Caki2 (cell line): ENCODE results near the gene AADACL3. TPM values are rescaled to one million over a fixed set of nuclear protein-coding genes. Genes with fewer than 3 reads are reported as not detected.

ENCODE experiments used
- DNase-seq: peaks from one replicate; pipeline ENCODE4 v3.0.0-alpha.2; 2015; ENCODE audit warnings: low read depth
- in situ Hi-C: cut with HindIII; loops from 2 replicates; pipeline ENCODE4 v1.10.0; 2016; ENCODE audit warnings: low sequenced_read_pairs, low pct_unique_long_range_greater_than_20kb, mixed read lengths
- total RNA-seq: library from RNA; depleted of rRNA; stranded (reverse); fragments of >200 nt; shearing (Covaris generic); gene quantifications from 2 replicates; pipeline ENCODE4 v1.2.3, GENCODE V29; 2014; ENCODE audit warnings: low replicate concordance; rRNA removed

AADACL3 gene
- total RNA-seq, 1 experiment from 2014 or later = not detected

DNA sequence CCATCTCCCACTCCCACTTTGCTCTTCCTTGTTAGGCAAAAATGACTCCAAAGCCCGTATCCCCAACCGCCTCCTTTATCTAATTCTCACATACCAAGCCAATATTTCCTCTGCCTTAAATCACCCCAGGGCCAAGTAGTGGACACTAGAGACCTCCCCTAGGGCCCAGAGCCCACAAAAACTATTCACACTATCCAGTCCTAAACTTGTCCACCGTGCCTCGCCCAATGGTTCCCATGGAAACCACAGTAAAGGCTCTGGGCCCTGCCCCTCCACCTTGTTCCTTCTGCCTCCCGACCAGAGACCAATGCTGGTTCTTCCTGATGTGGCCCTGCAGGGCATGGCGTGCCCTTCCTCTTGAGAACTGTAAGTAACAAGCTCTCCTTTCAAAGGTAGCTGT lies 41.9 kb downstream of the AADACL3 start:
- in situ Hi-C loops = no loop called here
- no peak for DNase-seq

DNA sequence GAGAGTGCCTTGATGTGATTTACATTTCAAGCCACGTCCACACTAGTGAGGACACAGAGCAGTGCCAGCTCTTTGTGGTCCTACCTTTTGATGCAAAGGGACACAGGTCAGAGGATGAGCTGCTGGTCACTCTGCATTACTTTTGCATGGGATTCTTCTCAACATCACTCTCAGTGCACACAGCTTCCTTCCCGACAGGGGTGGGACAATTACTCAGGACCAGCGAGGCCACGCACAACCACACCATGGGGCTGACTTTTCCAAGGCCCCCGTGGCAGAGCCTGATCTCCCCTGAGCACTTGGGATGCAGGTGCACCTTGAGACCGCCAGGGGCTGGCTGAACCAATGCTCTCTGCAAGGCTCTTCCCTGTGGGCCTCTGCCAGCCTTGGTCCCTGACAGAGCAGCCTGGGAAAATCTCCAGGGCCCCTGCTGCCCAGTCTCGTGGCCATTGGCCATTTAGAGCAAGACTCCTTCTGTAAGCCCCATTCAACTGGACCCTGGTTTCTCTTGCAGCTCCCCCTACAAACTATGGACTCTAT lies 44.4 kb downstream of the AADACL3 start:
- in situ Hi-C loops = no loop called here

DNA sequence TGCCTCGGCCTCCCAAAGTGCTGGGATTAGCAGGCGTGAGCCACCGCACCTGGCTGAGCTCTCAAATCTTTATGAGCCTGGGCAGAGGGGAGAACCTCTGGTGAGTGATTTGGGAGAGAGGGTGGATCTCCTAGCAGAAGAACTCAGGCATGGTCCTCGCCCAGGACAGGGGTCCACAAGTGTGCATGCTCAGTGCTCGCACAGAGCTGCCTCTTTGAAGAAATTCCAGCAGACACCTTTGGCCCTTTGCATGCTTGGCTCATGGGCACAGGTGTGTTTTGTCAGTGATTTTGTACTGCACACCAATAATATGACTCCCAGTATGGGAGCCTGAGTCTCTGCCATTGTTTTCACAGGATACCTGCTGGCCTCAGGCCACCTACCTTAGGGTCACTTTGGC lies 45.9 kb downstream of the AADACL3 start:
- in situ Hi-C loops = no loop called here
- no peak for DNase-seq

More for the DNA sequence above, 44.4 kb downstream of the AADACL3 start:
- DNase-seq = no peak

DNA sequence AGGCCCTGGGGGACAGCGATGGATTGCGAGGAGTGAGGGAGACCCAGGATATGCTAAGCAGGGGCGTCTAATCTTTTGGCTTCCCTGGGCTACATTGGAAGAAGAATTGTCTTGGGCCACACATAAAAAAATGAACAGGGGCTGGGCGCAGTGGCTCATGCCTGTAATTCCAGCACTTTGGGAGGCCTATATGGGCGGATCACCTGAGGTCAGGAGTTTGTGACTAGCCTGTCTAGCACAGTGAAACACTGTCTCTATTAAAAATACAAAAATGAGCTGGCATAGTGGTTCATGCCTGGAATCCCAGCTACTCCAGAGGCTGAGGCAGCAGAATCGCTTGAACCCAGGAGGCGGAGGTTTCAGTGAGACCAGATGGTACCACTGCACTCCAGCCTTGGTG lies 46.9 kb downstream of the AADACL3 start:
- DNase-seq = no peak
- in situ Hi-C loops = no loop called here

DNA sequence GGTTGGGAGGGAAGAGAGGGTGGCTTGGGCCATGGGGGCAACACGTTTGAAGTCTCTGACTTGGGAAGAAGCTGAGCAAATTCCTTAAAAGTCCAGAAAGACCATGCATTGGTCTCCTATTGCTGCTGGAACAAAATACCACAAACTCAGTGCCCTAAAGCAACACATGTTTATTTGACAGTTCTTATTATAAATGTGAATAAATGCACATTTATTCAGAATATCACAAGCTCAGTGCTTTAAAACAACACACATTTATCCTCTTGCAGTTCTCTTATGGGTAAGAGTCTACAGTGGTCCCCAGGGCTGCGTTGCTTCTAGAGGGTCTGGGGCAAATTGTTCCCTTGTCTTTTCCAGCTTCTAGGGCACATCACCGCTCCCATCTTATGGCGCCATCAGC lies 47.6 kb downstream of the AADACL3 start:
- no peak for DNase-seq
- in situ Hi-C loops = no loop called here

DNA sequence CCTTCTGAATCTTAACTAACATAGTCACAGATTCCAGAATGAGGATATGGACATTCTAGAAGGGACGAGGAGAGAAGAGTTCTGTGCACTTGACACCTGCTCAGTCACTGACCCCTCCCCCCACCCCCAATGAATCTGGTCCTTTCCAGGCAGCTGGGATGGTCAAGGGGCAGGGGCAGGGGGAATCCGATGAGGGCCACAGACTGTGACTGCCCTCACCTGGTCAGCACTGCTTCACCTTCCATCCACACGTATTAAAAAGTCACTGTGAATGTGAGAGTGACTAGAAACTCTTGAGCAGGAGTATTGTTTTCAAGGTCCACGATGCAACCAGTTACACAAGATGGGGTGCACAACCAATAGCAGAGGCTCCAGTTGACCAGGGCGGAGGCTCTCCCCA lies 48.1 kb downstream of the AADACL3 start:
- in situ Hi-C loops = no loop called here
- no peak for DNase-seq

DNA sequence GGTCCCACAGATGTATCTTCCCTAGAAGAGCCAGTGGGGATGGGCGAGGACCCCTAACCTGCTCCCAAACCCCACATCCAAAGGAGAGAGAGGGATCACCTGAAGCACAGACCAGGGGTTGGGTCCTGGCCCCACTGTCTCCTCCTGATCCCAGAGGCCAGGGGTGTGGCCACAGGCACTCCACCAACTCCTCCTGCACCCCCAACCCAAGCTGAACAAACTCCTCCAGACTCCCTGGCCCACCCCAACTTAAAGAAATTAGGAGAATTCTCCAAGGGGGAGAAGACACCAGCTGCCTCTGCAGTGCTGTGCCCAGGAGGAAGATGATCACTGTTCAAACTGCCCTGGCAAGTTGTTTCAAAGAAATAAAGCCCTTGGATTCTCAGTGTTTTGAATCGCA lies 53.1 kb downstream of the AADACL3 start:
- in situ Hi-C loops = no loop called here
- DNase-seq = no peak

DNA sequence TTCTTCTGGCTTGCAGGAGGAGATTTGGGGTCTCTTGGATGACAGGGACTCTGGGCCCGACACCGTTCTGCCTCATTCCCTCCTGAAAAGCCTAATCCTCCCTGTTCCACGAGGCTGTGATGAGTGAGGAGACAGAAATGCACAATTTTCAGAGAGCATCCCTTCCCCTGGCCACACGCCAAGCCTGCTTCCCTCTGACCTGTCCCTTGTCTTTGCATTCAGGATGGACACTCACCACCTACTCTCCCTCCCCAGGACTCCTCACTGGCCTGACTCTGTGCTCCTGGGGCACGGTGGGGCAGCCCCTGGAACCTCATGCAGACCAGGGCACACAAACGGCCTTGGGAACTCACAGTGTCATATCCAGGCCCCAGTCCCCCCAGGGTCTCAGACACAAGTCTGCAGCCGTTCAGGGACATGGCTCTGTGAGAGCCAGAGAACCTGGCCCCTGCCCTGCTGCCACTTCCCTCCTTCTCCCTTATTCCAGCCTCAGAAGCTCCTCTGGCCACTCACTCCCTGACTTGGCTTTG lies 54.1 kb downstream of the AADACL3 start:
- no peak for DNase-seq
- in situ Hi-C loops = no loop called here

DNA sequence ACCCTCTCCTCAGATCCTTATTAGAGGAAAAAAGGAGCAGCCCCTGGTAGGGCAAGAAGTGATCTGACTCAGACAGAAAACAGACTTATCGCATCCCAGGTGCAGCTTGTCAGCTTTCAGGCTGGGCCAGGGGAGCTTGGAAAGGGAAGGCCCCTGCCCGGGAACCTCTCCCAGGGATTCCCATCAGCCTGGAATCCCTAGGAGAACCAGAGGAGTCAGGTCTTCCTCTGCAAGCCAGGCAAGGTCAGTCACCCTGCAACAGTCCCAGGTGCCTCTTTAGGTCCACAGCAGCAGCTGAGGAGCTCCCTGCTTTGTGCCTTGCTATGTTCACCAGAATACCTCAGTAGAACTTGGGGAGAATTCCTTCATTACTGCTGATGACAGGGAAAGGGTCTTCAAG lies 54.7 kb downstream of the AADACL3 start:
- in situ Hi-C loops = no loop called here
- no peak for DNase-seq

DNA sequence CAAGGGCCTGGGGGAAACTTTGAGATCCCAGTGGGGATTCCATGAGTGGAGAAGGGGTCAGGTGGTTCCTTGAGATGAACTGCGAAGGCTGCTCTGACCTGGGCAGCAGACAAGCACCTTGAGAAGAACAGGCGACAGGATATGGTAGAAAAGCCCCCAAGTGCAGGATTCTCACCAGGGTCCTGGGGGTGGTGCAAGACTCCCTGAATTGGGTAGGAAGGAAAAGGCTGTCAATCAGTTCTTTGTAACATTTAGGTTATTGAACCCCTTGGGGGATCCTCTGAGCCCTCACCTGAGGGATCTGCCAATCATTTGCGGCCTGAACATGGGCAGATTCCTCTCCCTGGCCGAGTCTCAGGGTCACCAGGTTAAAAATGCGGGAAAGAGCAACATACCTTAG lies 55.3 kb downstream of the AADACL3 start:
- no peak for DNase-seq
- in situ Hi-C loops = no loop called here

DNA sequence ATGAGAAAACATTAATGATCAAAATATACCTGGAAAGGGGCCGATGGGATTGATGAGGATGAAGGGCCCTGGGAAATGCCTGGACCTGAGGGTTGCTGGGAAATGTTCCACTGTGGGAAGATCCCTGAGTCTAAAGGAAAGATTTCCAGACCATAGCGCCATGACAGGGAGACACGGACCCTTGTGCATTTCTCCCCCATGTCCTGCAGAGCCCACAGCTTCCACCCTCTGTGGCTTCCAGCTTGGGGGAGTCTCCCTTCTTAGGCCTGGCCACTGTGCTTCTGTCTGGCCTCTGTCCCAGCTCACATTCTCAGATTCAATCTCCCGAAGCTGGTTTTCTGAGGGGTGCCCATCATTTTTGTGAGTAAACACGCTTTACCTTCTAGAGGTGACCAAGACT lies 56.6 kb downstream of the AADACL3 start:
- in situ Hi-C loops = no loop called here
- no peak for DNase-seq

DNA sequence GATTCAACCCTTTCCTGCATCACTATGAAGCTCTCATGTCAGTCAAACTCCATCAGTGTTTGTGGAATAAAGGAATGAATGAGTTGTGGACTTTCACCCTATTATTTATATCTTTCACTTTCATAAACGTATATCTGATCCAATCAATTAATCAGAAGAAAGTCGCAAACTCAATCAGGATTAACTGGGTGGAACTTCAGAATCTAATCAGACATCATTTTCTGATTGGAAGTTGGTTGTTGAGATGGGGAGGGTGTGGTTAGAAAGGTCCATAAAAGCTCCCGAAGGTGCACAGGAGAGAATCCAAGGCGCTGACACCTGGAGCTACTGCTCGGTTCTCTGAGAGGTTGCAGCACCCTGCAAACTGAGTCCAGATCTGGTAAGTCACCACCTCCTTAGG lies 57.5 kb downstream of the AADACL3 start, which contains the start of gene PRAMEF12:
Gene PRAMEF12 (plus strand): TSS at position 301 of the 400 bp plus-strand sequence. CDS start 1,130 bp downstream, outside the sequence.
- no peak for DNase-seq
- in situ Hi-C loops = no loop called here

DNA sequence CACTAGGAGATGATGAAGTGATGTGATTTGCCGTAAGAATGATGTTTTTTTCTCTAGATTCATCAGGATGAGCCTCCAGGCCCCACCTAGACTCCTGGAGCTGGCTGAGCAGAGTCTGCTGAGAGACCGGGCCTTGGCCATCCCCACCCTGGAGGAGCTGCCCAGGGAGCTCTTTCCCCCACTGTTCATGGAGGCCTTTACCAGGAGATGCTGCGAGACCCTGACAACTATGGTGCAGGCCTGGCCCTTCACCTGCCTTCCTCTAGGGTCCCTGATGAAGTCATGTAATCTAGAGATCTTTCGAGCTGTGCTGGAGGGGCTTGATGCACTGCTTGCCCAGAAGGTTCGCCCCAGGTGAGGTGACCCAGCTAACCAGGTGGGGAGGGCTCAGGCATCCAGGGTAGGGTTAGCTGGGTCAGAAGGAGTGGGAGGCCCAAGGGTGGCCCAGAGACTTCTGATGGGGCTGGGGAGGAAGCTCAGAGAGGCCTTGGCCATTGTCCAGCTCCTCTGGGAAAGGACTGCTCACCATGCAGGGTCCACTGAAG lies 59.0 kb downstream of the AADACL3 start:
- no peak for DNase-seq
- in situ Hi-C loops = no loop called here

DNA sequence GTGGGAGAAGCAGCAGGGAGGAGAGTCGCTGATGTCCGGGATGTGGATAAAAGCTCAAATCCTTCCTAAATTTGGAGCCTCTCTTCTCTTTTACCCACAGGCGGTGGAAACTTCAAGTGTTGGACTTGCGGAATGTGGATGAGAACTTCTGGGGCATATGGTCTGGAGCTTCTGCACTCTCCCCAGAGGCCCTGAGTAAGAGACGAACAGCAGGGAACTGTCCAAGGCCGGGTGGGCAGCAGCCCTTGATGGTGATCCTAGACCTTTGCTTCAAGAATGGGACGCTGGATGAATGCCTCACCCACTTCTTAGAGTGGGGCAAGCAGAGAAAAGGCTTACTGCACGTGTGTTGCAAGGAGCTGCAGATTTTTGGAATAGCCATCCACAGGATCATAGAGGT lies 59.5 kb downstream of the AADACL3 start:
- in situ Hi-C loops = no loop called here

DNA sequence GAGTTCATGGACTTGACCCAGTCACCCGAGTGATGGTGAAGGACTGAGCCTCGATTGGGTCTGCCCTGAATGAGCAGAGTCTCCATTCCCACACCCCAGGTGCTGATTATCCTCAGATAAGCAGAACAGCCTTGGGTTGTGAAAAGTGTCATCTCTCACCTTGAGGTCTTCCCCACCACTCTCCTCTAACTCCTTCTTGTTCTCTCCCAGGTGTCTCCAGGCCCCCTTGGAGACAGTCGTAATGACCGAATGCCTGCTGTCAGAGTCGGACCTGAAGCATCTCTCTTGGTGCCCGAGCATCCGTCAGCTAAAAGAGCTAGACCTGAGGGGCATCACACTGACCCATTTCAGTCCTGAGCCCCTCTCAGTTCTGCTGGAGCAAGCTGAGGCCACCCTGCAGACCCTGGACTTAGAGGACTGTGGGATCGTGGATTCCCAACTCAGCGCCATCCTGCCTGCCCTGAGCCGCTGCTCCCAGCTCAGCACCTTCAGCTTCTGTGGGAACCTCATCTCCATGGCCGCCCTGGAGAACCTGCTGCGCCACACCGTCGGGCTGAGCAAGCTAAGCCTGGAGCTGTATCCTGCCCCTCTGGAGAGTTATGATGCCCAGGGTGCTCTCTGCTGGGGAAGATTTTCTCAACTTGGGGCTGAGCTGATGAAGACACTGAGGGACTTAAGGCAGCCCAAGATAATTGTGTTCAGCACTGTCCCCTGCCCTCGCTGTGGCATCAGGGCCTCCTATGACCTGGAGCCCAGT lies 61.1 kb downstream of the AADACL3 start:
- DNase-seq = no peak
- in situ Hi-C loops = no loop called here

More for the DNA sequence above, 59.5 kb downstream of the AADACL3 start:
- no peak for DNase-seq

Other genes with a start within 250 kb of the AADACL3 start
- gene DHRS3, start 97.9 kb upstream of the AADACL3 start, total RNA-seq = 489 and 550 TPM in 2 replicates
- not detected in 2 replicates for gene AADACL4, start 72.0 kb upstream of the AADACL3 start, total RNA-seq
- gene CFAP107, start 30.1 kb downstream of the AADACL3 start, total RNA-seq = not detected in 2 replicates
- not detected in 2 replicates for gene PRAMEF12, start 57.6 kb downstream of the AADACL3 start, total RNA-seq
- not detected in 2 replicates for gene PRAMEF1, start 75.3 kb downstream of the AADACL3 start, total RNA-seq
- gene PRAMEF11, start 115.3 kb downstream of the AADACL3 start, total RNA-seq = not detected in 2 replicates
- gene HNRNPCL1, start 132.6 kb downstream of the AADACL3 start, total RNA-seq = not detected in 2 replicates
- gene PRAMEF2, start 141.0 kb downstream of the AADACL3 start, total RNA-seq = not detected in 2 replicates
- not detected in 2 replicates for gene PRAMEF4, start 170.1 kb downstream of the AADACL3 start, total RNA-seq
- gene PRAMEF10, start 182.2 kb downstream of the AADACL3 start, total RNA-seq = not detected in 2 replicates
- gene PRAMEF7, start 200.5 kb downstream of the AADACL3 start, total RNA-seq = not detected in 2 replicates
- not detected in 2 replicates for gene PRAMEF6, start 231.5 kb downstream of the AADACL3 start, total RNA-seq